NCI-H128 (cell line): ENCODE results near the gene DUSP9.
"Not testable (repeated sequence)": the region's sequence is repeated elsewhere in the genome, so short reads cannot be mapped to it uniquely, and the experiment has no call there.

Source experiments
- DNase-seq: peaks from one replicate; lab custom pipeline; 2025; ENCODE audit not compliant: unreplicated experiment; lab: John Stamatoyannopoulos, UW

Gene DUSP9, protein sequence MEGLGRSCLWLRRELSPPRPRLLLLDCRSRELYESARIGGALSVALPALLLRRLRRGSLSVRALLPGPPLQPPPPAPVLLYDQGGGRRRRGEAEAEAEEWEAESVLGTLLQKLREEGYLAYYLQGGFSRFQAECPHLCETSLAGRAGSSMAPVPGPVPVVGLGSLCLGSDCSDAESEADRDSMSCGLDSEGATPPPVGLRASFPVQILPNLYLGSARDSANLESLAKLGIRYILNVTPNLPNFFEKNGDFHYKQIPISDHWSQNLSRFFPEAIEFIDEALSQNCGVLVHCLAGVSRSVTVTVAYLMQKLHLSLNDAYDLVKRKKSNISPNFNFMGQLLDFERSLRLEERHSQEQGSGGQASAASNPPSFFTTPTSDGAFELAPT

DNA sequence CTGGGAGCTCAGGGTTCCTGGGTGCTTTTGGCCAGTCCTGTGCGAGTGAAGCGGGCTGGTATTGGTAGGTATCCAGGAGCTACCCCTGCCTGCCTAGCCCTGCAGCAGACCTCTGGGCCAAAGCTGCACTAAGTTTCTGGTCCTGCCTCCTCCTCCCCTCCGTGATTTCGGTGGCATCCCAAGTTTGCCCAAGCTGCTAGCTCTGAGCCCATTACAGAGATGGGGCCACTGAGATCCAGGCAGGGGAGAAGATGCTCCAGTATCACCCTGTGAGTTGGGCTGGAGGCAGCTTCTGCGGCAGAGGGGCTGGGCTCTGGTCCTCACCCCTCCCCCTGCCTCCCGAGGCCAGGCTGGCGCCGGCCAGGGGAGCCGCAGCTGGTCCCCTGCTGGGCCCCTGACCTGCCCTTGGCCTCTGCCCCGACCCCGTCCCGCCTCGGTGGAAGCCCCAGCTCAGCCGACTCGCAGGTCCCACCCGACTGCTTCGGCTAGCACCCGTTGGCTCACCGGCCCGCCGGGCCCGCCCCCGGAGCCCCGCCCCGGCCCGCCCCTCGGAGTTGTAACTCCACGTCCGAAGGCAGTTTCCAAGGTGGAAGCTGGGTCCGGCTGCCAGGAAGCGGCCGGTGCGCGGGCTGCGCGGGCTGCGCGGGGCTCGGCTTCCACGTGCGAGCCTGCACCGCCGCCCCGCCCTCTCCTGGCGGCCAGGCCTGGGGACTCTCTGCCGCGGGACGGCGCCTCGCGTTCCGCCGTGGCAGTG, at the start of gene DUSP9:
Gene DUSP9, plus strand, starts transcription at position 584 of the 754 bp plus-strand sequence. CDS start 751 bp downstream, outside the sequence.
- DNase-seq, result no peak

DNA sequence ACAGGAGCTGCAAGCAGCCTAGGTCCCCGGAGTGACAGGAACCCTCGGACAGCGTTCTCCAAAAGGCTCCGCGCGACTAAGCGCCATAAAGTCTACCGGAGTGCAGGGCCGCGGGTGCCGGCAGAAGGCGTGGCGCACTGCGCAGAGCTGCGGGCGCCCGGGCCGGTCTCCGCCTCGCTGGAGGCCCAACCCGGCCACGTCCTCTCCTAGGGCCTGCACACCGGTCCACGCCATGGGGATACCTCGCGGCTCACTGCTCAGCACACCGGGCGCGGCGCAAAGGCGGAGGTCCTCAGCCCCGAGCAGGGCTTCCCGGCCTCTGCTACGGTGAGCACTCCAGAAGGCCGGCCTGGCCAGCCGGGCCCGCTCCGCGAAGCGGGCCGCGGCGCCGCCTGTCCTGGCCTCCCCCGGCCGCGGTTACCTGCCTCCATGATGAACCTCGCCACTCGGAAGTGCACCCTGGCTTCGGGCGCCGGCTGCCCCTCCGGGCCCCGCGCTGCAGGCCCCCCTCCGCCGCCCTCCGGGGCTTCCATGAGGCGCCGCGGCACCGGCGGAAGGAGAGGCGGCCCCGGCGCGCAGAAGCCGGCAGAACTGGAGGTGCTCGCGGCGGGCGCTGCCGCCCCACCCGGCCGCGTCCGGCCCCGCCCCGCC, 48.3 kb upstream of the DUSP9 start, which contains the start of gene CCNQ:
Gene CCNQ, minus strand, starts transcription at position 599 of the 651 bp plus-strand sequence. Its CDS starts 66 bp downstream, at position 533.
- DNase-seq, result peak; percentile 1

DNA sequence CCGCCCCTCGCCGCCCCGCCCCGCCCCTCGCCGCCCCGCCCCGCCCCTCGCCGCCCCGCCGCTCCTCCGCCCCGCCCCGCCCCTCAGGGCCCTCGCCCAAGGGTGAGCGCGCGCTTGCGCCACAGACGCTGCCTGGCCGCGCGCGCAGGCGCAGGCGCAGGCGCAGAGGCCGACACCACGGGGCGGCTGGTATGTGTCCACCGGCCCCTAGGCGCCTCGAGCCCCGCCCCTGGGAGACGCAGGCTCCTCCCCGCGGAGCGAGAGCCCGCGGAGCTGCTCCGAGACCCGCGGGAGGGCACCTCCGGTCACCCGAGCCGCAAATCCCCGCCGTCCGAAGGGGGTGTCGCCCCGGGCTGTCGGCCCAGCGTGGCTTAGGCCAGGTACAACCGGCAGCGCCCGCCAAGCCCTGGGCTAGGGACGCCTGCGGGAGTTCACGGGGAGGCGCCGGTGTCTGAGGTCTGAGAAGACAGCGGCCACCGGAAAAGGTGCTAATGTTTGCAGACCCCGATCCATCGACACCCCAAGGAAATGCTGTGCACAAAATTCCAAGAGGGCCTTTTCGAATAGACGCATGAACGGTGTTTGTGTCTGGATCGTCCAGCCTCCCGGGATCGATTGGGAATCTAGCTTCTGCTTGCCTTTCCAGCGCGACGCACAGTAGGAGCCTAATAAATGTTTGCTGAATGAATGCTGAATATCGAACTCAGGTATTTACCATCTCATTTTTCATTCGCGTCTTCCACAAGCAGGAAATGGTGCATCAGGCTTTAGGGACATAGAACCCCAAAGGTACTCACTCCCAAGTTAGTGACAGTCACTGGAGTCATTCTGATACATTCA, 47.6 kb upstream of the DUSP9 start:
- DNase-seq, result peak; percentile 68

DNA sequence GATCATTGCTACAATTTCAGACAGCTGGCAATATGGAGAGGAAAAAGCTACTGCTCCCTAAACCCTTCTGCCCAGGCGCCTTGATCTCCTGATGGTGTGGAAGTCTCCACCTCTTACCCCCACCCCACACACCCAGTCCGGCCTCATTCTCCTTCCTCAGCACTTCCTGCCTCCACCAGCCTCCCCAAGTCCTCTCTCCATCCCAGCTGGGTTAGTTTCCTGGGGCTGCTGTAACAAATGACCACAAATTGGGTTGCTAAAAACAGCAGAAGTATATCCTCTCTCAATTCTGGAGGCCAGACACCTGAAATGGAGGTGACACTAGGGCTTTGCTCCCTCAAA, 47.0 kb upstream of the DUSP9 start:
- DNase-seq, result no peak

DNA sequence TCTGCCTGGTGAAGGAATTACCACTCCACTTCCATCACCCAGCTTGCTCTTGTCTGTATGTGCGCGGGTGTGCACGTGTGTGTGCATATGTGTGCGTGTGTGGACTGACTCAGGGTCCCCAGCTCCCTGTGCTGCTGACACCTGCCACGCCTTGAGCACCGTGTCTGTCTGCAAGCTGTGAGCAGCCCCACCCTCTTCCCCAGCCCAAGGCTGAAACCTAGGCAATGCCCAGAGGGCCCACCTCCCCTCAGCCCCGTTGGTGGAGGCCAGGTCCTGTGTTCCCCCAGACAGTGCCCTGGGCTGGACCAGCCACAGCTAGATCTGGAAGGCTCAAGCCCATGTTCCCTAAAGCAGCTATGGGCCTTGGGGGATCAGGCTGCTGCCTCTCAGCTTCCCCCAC, 46.1 kb upstream of the DUSP9 start:
- DNase-seq, result no peak

DNA sequence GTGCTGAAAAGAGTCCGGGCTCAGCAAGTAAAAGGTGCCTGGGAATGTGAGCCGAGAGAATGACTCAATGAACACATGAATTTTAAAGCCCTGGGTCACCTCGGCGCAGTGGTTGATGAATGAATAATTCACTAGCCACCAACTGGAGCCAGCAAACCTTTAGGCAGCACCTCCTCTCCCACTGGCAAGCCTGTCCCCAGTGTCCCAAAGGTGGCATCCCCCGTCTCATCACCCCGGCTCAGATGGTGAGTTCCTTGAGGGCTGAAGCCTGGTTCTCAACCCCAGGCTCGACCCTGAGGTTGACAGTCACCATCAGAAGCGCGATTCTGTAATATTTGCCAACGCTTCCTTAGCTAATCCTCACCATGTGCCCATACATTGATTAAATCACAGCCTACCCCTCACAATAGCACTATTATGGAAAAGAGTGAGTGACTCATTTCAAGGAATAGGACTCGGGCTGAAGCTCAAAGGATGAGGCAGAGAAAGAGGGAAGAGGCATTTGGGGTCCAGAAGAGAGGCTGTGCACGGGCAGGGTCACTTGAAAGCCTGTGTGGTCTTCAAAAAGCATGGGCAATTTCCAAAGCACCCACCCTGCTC, 45.4 kb upstream of the DUSP9 start:
- no peak for DNase-seq

DNA sequence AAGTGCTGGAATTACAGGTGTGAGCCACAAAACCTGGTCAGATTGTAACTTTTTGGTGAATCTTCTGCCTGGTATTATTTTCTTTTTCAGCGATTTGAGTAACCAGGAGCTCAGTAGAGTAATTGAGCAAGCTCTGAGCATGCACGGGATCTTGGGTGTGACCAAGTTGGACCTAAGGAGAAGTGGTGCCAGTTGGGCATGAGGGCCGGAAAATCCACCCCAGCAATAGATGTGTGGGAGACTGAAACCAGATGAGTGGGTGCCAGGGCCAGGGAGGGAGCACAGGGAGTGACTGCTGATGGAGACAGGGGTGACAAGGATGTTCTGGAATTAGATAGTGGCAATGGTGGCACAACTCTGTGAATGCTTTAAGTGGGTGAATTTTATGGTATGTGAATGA, 44.4 kb upstream of the DUSP9 start:
- DNase-seq, result no peak

DNA sequence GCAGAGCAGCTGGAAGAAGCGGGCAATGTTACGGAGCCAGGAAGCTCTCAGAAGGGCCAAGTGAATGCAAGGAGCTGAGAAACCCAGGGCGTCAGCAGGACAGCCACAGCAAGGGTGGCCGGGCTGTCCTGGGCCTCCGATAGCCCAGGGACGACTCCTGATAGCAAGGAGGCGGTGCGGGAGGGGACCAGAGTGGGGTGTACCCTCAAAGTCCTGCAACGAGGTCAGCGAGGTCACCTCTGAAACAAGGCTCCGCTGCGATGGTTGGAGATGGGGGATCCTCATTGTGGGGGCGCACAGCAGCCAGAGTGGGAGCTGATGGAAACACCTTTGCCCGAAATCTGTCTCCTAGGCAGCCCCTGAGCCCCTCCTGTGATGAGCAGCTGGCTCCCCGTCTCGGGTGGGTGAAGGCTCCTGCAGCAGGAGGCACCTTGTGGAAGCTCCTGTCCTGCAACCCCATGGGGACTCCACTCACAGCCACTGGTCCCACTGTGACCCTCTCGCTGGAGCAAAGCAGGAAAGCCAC, 43.8 kb upstream of the DUSP9 start:
- DNase-seq, result no peak

DNA sequence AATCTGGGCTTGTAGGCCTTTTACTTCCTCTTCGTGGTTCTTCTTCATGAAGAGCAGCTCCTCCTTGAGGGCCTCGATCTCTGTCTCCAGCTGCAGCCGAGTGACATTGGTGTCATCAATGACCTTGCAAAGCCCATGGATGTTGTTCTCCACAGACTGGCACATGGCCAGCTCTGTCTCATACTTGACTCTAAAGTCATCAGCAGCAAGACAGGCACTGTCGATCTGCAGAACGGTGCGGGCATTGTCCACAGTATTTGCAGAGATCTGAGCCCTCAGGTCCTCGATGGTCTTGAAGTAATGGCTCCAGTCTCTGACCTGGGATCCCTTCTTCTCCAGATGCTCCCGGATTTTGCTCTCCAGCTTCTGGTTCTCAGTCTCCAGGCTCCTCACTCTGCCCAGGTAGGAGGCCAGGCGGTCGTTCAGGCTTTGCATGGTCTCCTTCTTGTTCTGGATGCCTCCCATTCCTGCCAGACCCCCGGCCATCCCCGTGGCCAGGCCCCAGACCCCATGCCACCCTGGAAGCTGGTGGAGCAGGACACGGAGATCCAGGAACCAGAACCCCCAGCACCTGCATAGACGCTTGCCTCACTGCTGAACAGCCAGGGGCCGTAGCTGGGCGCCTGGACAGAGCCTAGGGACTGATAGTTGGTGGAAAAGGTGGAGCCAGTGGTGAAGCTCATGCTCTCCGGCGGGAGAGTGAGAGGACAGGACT, 42.2 kb upstream of the DUSP9 start:
- DNase-seq, result not testable (repeated sequence)

DNA sequence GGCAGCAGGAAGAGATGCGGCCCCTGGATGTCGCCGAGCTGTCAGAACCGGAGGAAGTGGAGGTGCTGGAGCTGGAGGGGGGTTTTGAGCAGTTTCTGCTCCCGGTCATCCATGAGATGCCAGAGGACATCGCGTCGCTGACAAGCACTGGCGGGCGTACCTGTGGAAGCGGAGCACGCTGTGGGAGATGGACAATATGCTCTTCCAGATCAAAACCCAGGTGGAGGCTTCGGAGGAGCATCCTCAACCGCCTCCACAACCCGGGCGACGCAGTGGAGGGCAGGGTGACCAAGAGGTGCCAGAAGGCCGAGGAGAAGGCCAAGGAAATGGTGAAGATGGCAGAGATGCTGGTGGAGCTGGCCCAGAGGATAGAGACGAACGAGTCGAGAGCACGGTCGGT, 40.5 kb upstream of the DUSP9 start:
- no peak for DNase-seq

DNA sequence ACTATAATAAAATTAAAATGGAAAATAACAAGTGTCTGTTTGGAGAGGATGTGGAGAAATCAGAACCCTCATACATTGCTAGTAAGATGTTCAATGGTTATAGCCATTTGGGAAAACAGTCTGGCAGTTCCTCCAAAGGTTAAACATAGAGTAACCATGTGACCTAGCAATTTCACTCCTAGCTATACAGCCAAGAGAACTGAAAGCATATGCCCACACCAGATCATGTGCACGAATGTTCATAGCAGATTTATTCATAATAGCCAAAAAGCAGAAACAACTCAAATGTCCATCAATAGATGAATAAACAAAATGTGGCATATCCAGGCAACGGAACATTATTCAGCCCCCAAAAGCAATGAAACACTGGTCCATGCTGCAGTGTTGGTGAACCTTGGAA, 38.6 kb upstream of the DUSP9 start:
- DNase-seq, result no peak

DNA sequence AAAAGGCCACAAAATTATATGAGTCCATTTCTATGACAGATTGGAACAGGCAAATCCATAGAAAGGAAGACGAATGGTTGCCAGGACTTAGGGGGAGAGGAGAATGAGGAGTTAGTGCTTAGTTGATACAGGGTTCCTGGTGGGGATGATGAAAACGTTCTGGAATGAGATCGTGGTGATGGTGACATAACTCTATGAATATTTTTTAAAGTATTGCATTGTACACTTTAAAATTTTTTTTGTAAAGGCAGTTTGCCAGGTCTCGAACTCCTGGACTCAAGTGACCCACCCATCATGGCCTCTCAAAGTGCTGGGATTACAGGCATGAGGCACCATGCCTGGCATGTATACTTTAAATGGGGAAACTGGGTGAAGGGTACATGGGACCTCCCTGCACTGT, 38.2 kb upstream of the DUSP9 start:
- no peak for DNase-seq

DNA sequence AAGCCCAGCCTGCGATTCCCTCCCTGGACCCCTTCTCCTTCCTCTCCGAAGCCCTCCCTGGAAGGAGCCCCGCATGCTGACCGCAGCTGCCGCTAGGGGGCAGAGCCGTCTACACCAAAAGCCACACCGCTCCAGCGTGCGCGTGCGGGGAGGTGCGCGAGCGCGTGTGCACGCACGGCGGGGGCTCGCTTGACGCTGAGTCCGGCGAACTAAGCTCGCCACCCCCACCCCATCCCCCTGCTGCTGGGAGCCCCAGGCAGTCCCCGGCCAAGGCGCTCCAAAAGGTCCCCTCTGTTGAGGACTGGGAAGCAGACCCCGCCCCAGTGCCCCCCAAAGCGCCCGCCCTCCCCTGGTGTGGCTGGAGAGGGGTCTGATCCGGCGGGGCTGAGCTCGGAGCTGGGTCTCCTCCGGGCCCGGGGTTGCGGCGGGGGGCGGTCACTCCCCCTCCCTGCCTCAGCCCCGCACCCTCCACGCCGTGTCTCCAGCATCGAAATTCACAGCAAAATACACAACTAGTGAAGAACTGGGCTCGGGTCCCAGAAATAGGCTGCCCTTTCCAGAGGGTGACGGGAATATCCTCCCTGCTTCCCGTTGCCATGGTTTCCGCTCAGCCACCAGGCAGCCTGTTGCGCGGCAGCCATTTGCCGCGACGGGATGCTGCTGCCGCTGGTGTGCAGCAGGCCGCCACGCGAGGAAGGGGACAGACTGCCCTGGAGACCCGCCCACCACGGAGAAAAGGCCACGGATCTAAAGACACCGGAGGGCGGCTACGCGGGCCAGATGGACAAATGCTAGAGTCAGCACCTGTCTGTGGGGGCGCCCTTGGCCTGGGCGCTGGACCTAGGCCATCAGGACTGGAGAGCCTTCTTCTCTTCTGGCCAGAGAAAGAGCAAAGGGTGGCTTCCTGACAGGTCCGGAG, 36.8 kb upstream of the DUSP9 start:
- peak; percentile 68 for DNase-seq

DNA sequence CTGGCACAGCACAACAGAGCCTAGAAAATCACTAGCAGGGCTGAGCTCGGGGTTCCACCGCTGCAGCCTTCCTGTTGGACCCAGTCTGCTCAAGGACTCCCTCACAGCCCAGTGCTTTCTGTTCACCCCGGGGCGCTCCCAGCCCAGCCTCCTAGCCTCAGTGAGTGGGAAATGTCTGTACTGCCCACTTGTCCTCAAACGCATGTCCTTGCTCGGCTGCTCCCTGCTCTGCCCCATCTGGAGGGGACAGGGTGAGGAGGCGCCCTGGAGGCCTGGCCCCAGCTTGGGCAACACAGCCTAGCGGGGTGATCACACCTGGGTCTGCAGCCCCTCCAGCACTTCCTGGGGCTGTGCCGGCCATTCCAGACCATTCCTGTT, 36.2 kb upstream of the DUSP9 start:
- DNase-seq, result no peak

DNA sequence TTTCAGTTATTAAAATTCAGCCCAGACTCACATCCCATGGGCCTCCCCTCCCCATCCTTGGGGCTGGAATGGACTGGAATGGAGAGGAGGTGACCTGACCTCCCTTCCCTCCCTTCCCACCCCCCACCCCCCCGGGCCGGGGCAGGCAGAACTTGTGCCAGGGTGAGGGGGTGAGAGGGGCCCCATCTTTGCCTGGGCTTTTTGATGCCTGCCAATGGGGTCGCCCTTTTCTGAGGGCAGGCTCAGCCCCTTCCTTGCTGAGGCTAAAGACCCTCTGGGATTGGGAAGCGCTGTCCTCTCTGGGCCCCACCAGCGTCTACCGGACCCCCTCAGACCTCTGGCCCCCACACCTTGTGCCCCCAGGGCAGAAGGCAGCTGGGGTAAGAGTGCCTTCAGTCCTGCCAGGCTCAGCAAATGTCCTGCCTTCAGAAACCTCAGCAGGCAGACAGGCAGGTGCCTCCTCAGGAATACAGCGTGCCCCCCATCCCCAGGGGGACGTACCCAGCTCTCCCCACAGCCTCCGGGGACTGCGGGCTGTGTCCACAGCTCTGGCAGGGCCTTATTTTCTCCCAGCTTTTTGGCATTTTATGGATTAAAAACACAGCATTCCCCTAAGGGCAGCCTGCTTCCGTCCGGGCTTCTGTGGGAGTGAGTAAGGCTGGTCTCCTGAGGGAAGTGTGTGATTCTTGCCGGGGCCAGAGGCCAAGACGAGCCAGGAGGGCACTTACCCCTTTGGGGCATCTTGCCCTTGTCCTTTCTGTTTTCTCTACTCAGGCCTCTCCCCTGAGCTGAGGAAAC, 35.5 kb upstream of the DUSP9 start:
- DNase-seq, result no peak

DNA sequence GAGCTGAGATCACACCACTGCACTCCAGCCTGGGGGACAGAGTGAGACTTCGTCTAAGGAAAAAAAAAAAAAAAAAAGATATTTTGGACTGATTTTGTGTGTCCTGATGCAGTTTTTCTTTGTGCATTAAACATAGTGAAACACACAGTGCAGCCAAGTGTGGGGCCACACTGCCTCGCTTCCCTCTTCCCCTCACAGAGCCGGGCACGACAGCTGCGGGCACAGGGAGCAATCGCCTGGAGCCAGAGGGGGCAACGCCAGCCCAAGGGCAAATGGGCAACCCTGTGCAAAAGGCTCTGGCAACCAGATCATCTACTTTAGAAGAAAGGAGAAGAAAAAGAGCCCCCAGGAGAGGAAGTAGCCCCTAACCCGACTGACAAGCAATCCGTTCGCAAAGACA, 34.6 kb upstream of the DUSP9 start:
- DNase-seq, result no peak

DNA sequence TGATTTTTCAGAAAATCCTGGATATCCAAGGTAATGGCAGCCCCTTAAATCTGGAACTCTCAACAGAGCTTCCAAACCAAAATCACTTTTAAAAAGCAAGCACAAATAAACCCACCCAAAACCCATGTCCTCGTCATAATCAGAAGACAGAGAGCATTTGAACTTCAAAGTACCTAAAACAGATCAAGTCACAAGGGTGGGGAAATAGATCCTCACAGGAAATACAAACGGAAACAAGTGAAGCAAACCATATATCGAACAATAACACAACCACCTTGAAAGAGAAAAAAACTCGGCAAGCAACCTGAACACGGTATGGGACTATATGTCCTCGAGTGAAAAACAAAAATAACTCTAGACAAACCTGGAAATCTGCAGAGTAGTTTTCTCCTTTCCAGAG, 32.2 kb upstream of the DUSP9 start:
- no peak for DNase-seq

DNA sequence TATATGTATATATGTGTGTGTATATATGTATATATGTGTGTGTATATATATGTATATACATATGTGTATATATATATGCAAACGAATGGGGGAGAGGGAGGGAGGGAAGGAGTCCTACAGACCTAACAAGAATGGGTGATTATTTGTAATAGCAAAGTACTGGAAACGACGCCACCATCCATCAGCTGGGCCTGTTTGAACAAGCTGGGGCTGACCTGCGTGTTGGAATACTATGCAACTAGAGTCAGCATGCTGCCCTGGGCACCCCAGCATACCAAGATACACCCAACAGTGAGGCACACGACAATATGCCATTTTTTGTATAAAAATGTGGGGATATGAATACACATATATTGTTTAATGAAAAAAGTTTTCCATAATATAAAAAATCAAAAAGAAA, 26.4 kb upstream of the DUSP9 start:
- no peak for DNase-seq
